A549 (cell line): Measurements from ENCODE around the gene RGS2. TPM values are rescaled to one million over a fixed set of nuclear protein-coding genes. Genes with fewer than 3 reads are reported as not detected.
A peak's percentile ranks its signal among the peaks of the same experiment; 100 is the strongest.

ENCODE experiments used
- ATAC-seq, 2 experiments: fragments of 200-7000 bp in 1 of 2; fragments of >200 bp in 1 of 2; cut with Nextera tagmentation in 1 of 2; cut with Tn5 transposase in 1 of 2; 3 replicates each; pipeline versions ENCODE4 v1.8.0 to v1.9.1; 2018 to 2020; ENCODE audit warnings: mild to moderate bottlenecking in 1 of 2, moderate library complexity in 1 of 2
- CTCF ChIA-PET: fragments of 300-600 bp; sonication (Branson Sonifier 250); formaldehyde crosslinking; extraction: SDS; loops from one replicate; lab custom pipeline; 2021; ENCODE audit warnings: antibody characterized with exemption, inconsistent platforms; lab: Yijun Ruan, JAX
- POLR2A ChIA-PET: fragments of 350-600 bp; formaldehyde crosslinking; extraction: SDS; loops from one replicate; lab custom pipeline; 2021; ENCODE audit warnings: antibody characterized with exemption, inconsistent platforms; lab: Yijun Ruan, JAX
- DNase-seq, 2 experiments: peaks; one replicate each; pipeline versions ENCODE4 v3.0.0 to v3.0.0-alpha.2; 2011 to 2016; ENCODE audit warnings: low read depth in 1 of 2, low spot score in 1 of 2
- FAIRE-seq: peaks from 2 replicates; lab custom pipeline; 2011; peaks lifted over from hg19 to GRCh38; lab: Jason Lieb, UNC
- H3K27ac ChIP-seq, 2 experiments: fragments of >200 bp; sonication (Bioruptor Twin); formaldehyde crosslinking; 3 replicates each; pipeline ENCODE4 v1.5.1; 2016 to 2017
- H3K4me1 ChIP-seq: fragments of >200 bp; sonication (Bioruptor Twin); formaldehyde crosslinking; 3 replicates; pipeline ENCODE4 v1.6.1; 2016
- H3K4me2 ChIP-seq: fragments of >200 bp; sonication (Bioruptor Twin); formaldehyde crosslinking; 3 replicates; pipeline ENCODE4 v1.6.1; 2016
- H3K4me3 ChIP-seq: fragments of >200 bp; sonication (Bioruptor Twin); formaldehyde crosslinking; 3 replicates; pipeline ENCODE4 v1.5.1; 2016
- H3K9me3 ChIP-seq: fragments of >200 bp; sonication (Bioruptor Twin); formaldehyde crosslinking; 3 replicates; pipeline ENCODE4 v1.6.1; 2016
- ATOH8 ChIP-seq: fragments of 250-450 bp; sonication (Bioruptor Pico); IDR thresholded peaks from 2 replicates; pipeline ENCODE4 v1.5.0; 2020; ENCODE audit warnings: low read depth, mild to moderate bottlenecking, moderate library complexity
- BCL3 ChIP-seq: fragments of >200 bp; sonication (Bioruptor Twin); formaldehyde crosslinking; IDR thresholded peaks from 3 replicates; pipeline ENCODE4 v1.6.1; 2016
- BHLHE40 ChIP-seq: IDR thresholded peaks from 2 replicates; pipeline ENCODE4 v1.6.1; 2012; ENCODE audit warnings: low read depth, low read length, inconsistent platforms
- CEBPB ChIP-seq, 2 experiments: fragments of >200 bp in 1 of 2; sonication (Bioruptor Twin) in 1 of 2; formaldehyde crosslinking in 1 of 2; IDR thresholded peaks; 2 replicates each; pipeline ENCODE4 v1.6.1; 2012 to 2016
- CHD2 ChIP-seq: fragments of 150-350 bp; IDR thresholded peaks from 2 replicates; pipeline ENCODE4 v1.6.1; 2014; ENCODE audit warnings: low read length; ENCODE audit not compliant: partially characterized antibody
- CHD4 ChIP-seq: fragments of 200-600 bp; sonication (generic); IDR thresholded peaks from 2 replicates; pipeline ENCODE4 v1.6.1; 2016; ENCODE audit warnings: antibody characterized with exemption, mild to moderate bottlenecking, borderline replicate concordance
- EHF ChIP-seq: fragments of 250-450 bp; sonication (Bioruptor Pico); IDR thresholded peaks from 2 replicates; pipeline ENCODE4 v1.5.0; 2020; ENCODE audit warnings: mild to moderate bottlenecking
- ESRRA ChIP-seq: fragments of 150-350 bp; IDR thresholded peaks from 2 replicates; pipeline ENCODE4 v1.6.1; 2014; ENCODE audit warnings: mild to moderate bottlenecking, low read length, borderline replicate concordance
- FOSB ChIP-seq: fragments of 250-450 bp; sonication (Bioruptor Pico); IDR thresholded peaks from 2 replicates; pipeline ENCODE4 v1.5.0; 2020; ENCODE audit warnings: mild to moderate bottlenecking, moderate library complexity
- FOSL2 ChIP-seq, 2 experiments: fragments of 450-650 bp in 1 of 2; fragments of >200 bp in 1 of 2; sonication (Bioruptor Twin) in 1 of 2; formaldehyde crosslinking; IDR thresholded peaks; 2 replicates each; pipeline versions ENCODE4 v1.5.0 to v1.6.1; 2016 to 2020; ENCODE audit warnings: mild to moderate bottlenecking in 1 of 2, moderate library complexity in 1 of 2
- FOXS1 ChIP-seq: fragments of 250-450 bp; sonication (Bioruptor Pico); IDR thresholded peaks from 2 replicates; pipeline ENCODE4 v1.5.0; 2020; ENCODE audit warnings: mild to moderate bottlenecking, moderate library complexity
- GATA3 ChIP-seq: IDR thresholded peaks from 2 replicates; pipeline ENCODE4 v1.6.1; 2012; ENCODE audit warnings: borderline replicate concordance
- HDAC2 ChIP-seq: fragments of 200-600 bp; sonication (generic); IDR thresholded peaks from 2 replicates; pipeline ENCODE4 v1.6.1; 2016
- HEYL ChIP-seq: fragments of 250-450 bp; sonication (Bioruptor Pico); IDR thresholded peaks from 2 replicates; pipeline ENCODE4 v1.8.0; 2021; ENCODE audit warnings: mild to moderate bottlenecking, moderate library complexity
- HOXB5 ChIP-seq: fragments of 250-450 bp; sonication (Bioruptor Pico); IDR thresholded peaks from 2 replicates; pipeline ENCODE4 v1.5.0; 2020; ENCODE audit warnings: mild to moderate bottlenecking, moderate library complexity
- JUN ChIP-seq, 2 experiments: fragments of >200 bp; sonication (Bioruptor Twin); formaldehyde crosslinking; IDR thresholded peaks; 2 replicates in 1 of 2; 3 replicates in 1 of 2; pipeline ENCODE4 v1.6.1; 2016 to 2017
- KDM5A ChIP-seq: fragments of 200-600 bp; sonication (generic); IDR thresholded peaks from 2 replicates; pipeline ENCODE4 v1.6.1; 2016; ENCODE audit warnings: antibody characterized with exemption, mild to moderate bottlenecking
- MAFK ChIP-seq: fragments of 450-650 bp; IDR thresholded peaks from 2 replicates; pipeline ENCODE4 v1.6.1; 2014; ENCODE audit not compliant: partially characterized antibody
- MAZ ChIP-seq: fragments of 150-350 bp; IDR thresholded peaks from 2 replicates; pipeline ENCODE4 v1.6.1; 2014; ENCODE audit warnings: antibody characterized with exemption, low read depth, low read length, borderline replicate concordance
- NFE2L2 ChIP-seq: fragments of 150-350 bp; conservative IDR thresholded peaks from 2 replicates; pipeline ENCODE4 v1.6.1; 2014; ENCODE audit warnings: low read length
- PHF8 ChIP-seq: fragments of 200-600 bp; sonication (generic); IDR thresholded peaks from 2 replicates; pipeline ENCODE4 v1.6.1; 2016; ENCODE audit warnings: low read depth, mild to moderate bottlenecking, antibody characterized with exemption, moderate library complexity, borderline replicate concordance
- POLR2A ChIP-seq: IDR thresholded peaks from 2 replicates; pipeline ENCODE4 v1.6.1; 2012; ENCODE audit warnings: mild to moderate bottlenecking, low read length
- RCOR1 ChIP-seq: fragments of 150-350 bp; IDR thresholded peaks from 2 replicates; pipeline ENCODE4 v1.6.1; 2014; ENCODE audit warnings: antibody characterized with exemption, low read length, low read depth
- RNF2 ChIP-seq: fragments of 200-600 bp; sonication (generic); IDR thresholded peaks from 2 replicates; pipeline ENCODE4 v1.6.1; 2016; ENCODE audit warnings: low read depth, mild to moderate bottlenecking, antibody characterized with exemption, moderate library complexity, borderline replicate concordance
- SMC3 ChIP-seq: fragments of >200 bp; sonication (Bioruptor Twin); formaldehyde crosslinking; IDR thresholded peaks from 3 replicates; pipeline ENCODE4 v1.6.1; 2018; ENCODE audit warnings: inconsistent platforms
- TP53 ChIP-seq: fragments of 250-450 bp; sonication (Bioruptor Pico); IDR thresholded peaks from 2 replicates; pipeline ENCODE4 v1.5.0; 2021; ENCODE audit warnings: mild to moderate bottlenecking, moderate library complexity
- ZFP36 ChIP-seq: fragments of 450-650 bp; IDR thresholded peaks from 2 replicates; pipeline ENCODE4 v1.6.1; 2014; ENCODE audit warnings: borderline replicate concordance; ENCODE audit not compliant: partially characterized antibody
- WGBS: methylation state at CpG from one replicate; pipeline ENCODE4 v1.1.6; 2017; ENCODE audit errors: missing lambda C conversion rate; 5-methylcytosine and 5-hydroxymethylcytosine counted together
- polyA plus RNA-seq, 4 experiments: library from polyadenylated mRNA; depleted of rRNA in 3 of 4; stranded (reverse); fragments of >200 nt; fragmentation: RNase III in 1 of 4; extraction: RNeasy Plus Mini Kit Qiagen cat#74134 plus additional on column Dnase treatment in 1 of 4; gene quantifications; 2 replicates in 3 of 4; 3 replicates in 1 of 4; pipeline ENCODE4 v1.2.3, GENCODE V29; 2011 to 2017
- TF ChIP-seq, protein P1 (sequence below): fragments of 250-450 bp; sonication (Bioruptor Pico); IDR thresholded peaks from 2 replicates; pipeline ENCODE4 v1.5.0; 2021; ENCODE audit warnings: mild to moderate bottlenecking, moderate library complexity, borderline replicate concordance

The RGS2 gene
- polyA plus RNA-seq, 2 of the 4 experiments (the other 2 are of a cell fraction), result 20.1 to 26.5 TPM

DNA sequence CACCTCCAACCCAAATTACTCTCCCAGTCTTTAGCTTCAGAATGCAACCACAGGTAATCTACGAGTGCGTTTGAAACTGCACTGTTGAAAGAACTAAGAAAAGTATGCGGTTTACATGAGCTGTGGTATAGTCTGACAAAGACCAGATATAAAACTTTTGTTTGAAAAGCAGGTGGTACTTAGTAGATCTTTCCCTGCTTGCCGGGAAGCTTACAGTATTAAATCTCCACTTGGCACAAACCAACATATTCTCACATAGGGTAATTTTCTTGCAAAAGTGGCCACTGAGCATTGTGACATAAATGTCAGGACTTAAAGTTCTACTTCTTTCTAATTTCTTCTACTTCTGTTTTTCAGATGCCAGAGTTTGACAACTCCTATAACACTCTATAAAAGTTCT, 8.4 kb downstream of the RGS2 start:
- Histone ChIP-seq H3K4me3 (no peak overlapping the region), H3K9me3 (no peaks in the 10 kb centered on the region), H3K4me2 (no peak overlapping the region), H3K27ac (no peak overlapping the region), H3K4me1 (no peaks in the 10 kb centered on the region)
- no peak for FAIRE-seq
- 82% methylated on average over 4 of the region's 4 CpGs for WGBS
- CTCF ChIA-PET, result interaction anchor here (0.5 to 1.0 kb wide), 3 partner anchors 11 to 300 kb away, joined by 3 read pairs; no protein-coding TSS in a partner anchor
- no peak for DNase-seq
- no peak for TF ChIP-seq CHD4
- no peak for TF ChIP-seq KDM5A
- TF ChIP-seq CHD2, result no peak
- TF ChIP-seq PHF8, result no peak
- no peak for TF ChIP-seq NFE2L2
- no peak for TF ChIP-seq FOXS1
- no peak for TF ChIP-seq JUN (IDR thresholded peaks at IDR 0.05)
- TF ChIP-seq HDAC2, result no peak
- no peak for TF ChIP-seq BCL3
- no peak for TF ChIP-seq POLR2A
- TF ChIP-seq ESRRA, result no peak
- no peak for TF ChIP-seq MAFK
- TF ChIP-seq BHLHE40, result no peak
- no peak for TF ChIP-seq SMC3
- POLR2A ChIA-PET, result no interaction called here
- no peak for ATAC-seq

GRCh38 chr1:192821296-192821695, 12.5 kb downstream of the RGS2 start:
- H3K4me2 ChIP-seq, result no peak overlapping the region
- H3K9me3 ChIP-seq, result no peaks in the 10 kb centered on the region
- DNase-seq, result no peak
- ATAC-seq, result no peak
- ChIA-PET CTCF (no interaction called here), POLR2A (no interaction called here)
- H3K27ac ChIP-seq, result no peak overlapping the region
- no peak overlapping the region for H3K4me3 ChIP-seq
- H3K4me1 ChIP-seq, result peaks cover 4% of the 10 kb centered on the region
- 83% methylated on average over 3 of the region's 3 CpGs for WGBS
- TF ChIP-seq KDM5A (no peak), GATA3 (no peak), TP53 (CRISPR knock-in tag) (no peak), EHF (CRISPR knock-in tag) (no peak), RCOR1 (no peak)
- TF ChIP-seq, all 56 proteins: peak for 0
- no peak for FAIRE-seq

DNA sequence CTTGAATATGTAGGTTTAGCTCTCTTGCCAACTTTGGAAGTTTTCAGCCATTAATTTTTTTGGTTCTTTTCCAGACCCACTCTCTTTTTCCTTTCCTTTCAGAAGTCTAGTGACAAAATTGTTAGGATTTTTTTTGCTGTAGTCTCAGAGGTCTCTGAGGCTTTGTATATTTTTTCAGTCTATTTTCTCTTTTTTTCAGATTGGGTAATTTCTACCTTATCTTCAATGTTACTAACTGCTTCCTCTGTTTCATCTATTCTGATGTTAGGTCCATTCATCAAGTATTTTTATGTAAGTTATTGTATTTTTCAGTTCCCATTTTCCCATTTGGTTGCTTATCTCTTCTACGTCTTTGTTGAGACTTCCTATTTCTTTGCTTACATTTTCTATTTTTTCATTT, 15.7 kb downstream of the RGS2 start:
- ATAC-seq, result no peak
- WGBS, result 3% methylated on average over 1 of the region's 1 CpG
- TF ChIP-seq BCL3 (no peak), HEYL (CRISPR knock-in tag) (no peak), RNF2 (no peak), ATOH8 (no peak), CEBPB (IDR thresholded peaks at IDR 0.05) (no peak), ZFP36 (no peak), ESRRA (no peak), FOSB (CRISPR knock-in tag) (no peak), FOSL2 (IDR thresholded peaks at IDR 0.05) (no peak), FOSL2 (CRISPR knock-in tag; IDR thresholded peaks at IDR 0.05) (no peak), HOXB5 (CRISPR knock-in tag) (no peak), MAZ (no peak)
- TF ChIP-seq, protein P1, sequence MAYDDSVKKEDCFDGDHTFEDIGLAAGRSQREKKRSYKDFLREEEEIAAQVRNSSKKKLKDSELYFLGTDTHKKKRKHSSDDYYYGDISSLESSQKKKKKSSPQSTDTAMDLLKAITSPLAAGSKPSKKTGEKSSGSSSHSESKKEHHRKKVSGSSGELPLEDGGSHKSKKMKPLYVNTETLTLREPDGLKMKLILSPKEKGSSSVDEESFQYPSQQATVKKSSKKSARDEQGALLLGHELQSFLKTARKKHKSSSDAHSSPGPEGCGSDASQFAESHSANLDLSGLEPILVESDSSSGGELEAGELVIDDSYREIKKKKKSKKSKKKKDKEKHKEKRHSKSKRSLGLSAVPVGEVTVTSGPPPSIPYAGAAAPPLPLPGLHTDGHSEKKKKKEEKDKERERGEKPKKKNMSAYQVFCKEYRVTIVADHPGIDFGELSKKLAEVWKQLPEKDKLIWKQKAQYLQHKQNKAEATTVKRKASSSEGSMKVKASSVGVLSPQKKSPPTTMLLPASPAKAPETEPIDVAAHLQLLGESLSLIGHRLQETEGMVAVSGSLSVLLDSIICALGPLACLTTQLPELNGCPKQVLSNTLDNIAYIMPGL, result no peak
- no peak for DNase-seq
- no peak overlapping the region for H3K4me2 ChIP-seq
- peak; percentile 23 for FAIRE-seq
- CTCF ChIA-PET, result no interaction called here
- H3K9me3 ChIP-seq, result no peaks in the 10 kb centered on the region
- POLR2A ChIA-PET, result no interaction called here
- no peak overlapping the region for H3K27ac ChIP-seq
- no peak overlapping the region for H3K4me3 ChIP-seq
- H3K4me1 ChIP-seq, result peaks cover 21% of the 10 kb centered on the region
